HepG2 (cell line): Measurements from ENCODE around the gene PNLDC1. TPM values are rescaled to one million over a fixed set of nuclear protein-coding genes. Genes with fewer than 3 reads are reported as not detected.

Source experiments
- BCL6 ChIP-seq: IDR thresholded peaks from 2 replicates; pipeline ENCODE4 v1.6.1; 2016; ENCODE audit warnings: missing genetic modification reagents, missing compliant biosample characterization
- CBFB ChIP-seq: sonication (generic); formaldehyde crosslinking; IDR thresholded peaks from 2 replicates; pipeline ENCODE4 v1.4.0; 2020; ENCODE audit warnings: missing genetic modification reagents
- CEBPG ChIP-seq: IDR thresholded peaks from 2 replicates; pipeline ENCODE4 v1.6.1; 2016
- GATAD2A ChIP-seq: IDR thresholded peaks from 2 replicates; pipeline ENCODE4 v1.6.1; 2016
- HNF4A ChIP-seq: sonication (generic); formaldehyde crosslinking; IDR thresholded peaks from 2 replicates; pipeline ENCODE4 v1.4.0; 2020; ENCODE audit warnings: missing genetic modification reagents
- HOXA3 ChIP-seq: sonication (generic); formaldehyde crosslinking; IDR thresholded peaks from 2 replicates; pipeline ENCODE4 v1.5.0; 2020; ENCODE audit warnings: missing genetic modification reagents
- NCOA2 ChIP-seq: sonication (generic); formaldehyde crosslinking; IDR thresholded peaks from 2 replicates; pipeline ENCODE4 v1.8.0; 2022; ENCODE audit warnings: inconsistent platforms
- SNAPC2 ChIP-seq: sonication (generic); formaldehyde crosslinking; IDR thresholded peaks from 2 replicates; pipeline ENCODE4 v1.8.1; 2022; ENCODE audit warnings: mild to moderate bottlenecking, missing genetic modification reagents
- SOX6 ChIP-seq, 2 experiments: fragments of 450-650 bp in 1 of 2; sonication (generic) in 1 of 2; formaldehyde crosslinking in 1 of 2; IDR thresholded peaks; 2 replicates each; pipeline versions ENCODE4 v1.4.0 to v1.6.1; 2017 to 2020; ENCODE audit warnings: antibody characterized with exemption in 1 of 2, mild to moderate bottlenecking in 1 of 2, missing genetic modification reagents in 1 of 2
- TAF15 ChIP-seq: fragments of 200-400 bp; formaldehyde crosslinking; IDR thresholded peaks from one replicate; pipeline ENCODE4 v1.6.1; 2018; ENCODE audit warnings: mild to moderate bottlenecking, low read depth, low read length; ENCODE audit not compliant: poor library complexity, severe bottlenecking
- THAP11 ChIP-seq: IDR thresholded peaks from 2 replicates; pipeline ENCODE4 v1.6.1; 2016; ENCODE audit warnings: missing biosample characterization, missing genetic modification reagents
- XRCC5 ChIP-seq: fragments of 200-400 bp; formaldehyde crosslinking; optimal IDR thresholded peaks from 2 replicates; pipeline ENCODE3; 2017; ENCODE audit warnings: mild to moderate bottlenecking, low read length
- ZBTB3 ChIP-seq: sonication (generic); formaldehyde crosslinking; IDR thresholded peaks from 2 replicates; pipeline ENCODE4 v1.4.0; 2020; ENCODE audit warnings: low read depth, mild to moderate bottlenecking, moderate library complexity, missing genetic modification reagents, borderline replicate concordance
- ZFP1 ChIP-seq: IDR thresholded peaks from 2 replicates; pipeline ENCODE4 v1.6.1; 2016
- ZNF33B ChIP-seq: sonication (generic); formaldehyde crosslinking; IDR thresholded peaks from 2 replicates; pipeline ENCODE4 v1.5.1; 2020; ENCODE audit warnings: mild to moderate bottlenecking, missing genetic modification reagents
- ZNF629 ChIP-seq: sonication (generic); formaldehyde crosslinking; conservative IDR thresholded peaks from 2 replicates; pipeline ENCODE4 v1.5.0; 2020; ENCODE audit warnings: missing genetic modification reagents
- ZNF644 ChIP-seq: IDR thresholded peaks from 2 replicates; pipeline ENCODE4 v1.6.1; 2016; ENCODE audit warnings: low read depth
- ZNF674 ChIP-seq: sonication (generic); formaldehyde crosslinking; IDR thresholded peaks from 2 replicates; pipeline ENCODE4 v1.5.0; 2020; ENCODE audit warnings: low read depth, mild to moderate bottlenecking, missing genetic modification reagents
- ZNF709 ChIP-seq: sonication (generic); formaldehyde crosslinking; IDR thresholded peaks from 2 replicates; pipeline ENCODE4 v1.5.0; 2020; ENCODE audit warnings: mild to moderate bottlenecking, missing genetic modification reagents
- ZNF75D ChIP-seq: sonication (generic); formaldehyde crosslinking; IDR thresholded peaks from 2 replicates; pipeline ENCODE4 v1.8.1; 2023; ENCODE audit warnings: missing genetic modification reagents, mild to moderate bottlenecking, borderline replicate concordance
- polyA plus RNA-seq, 8 experiments: library from polyadenylated mRNA; depleted of rRNA in 3 of 8; stranded (reverse) in 7 of 8; unstranded in 1 of 8; fragments of >200 nt; fragmentation: Illumina TruSeq in 4 of 8; extraction: Trizol in 4 of 8; gene quantifications; 2 replicates each; pipeline versions ENCODE4 v1.2.1 to v1.2.3, GENCODE V29; 2011 to 2016; ENCODE audit warnings: low read depth in 4 of 8, missing spikeins in 1 of 8, mixed read lengths in 1 of 8; ENCODE audit not compliant: insufficient read depth in 1 of 8
- total RNA-seq, 5 experiments: library from RNA; depleted of rRNA; stranded (reverse); fragments of >200 nt; fragmentation: Illumina TruSeq; extraction: Trizol; gene quantifications; 2 replicates each; pipeline ENCODE4 v1.2.3, GENCODE V29; 2016; ENCODE audit warnings: low read depth in 1 of 5
- TF ChIP-seq, protein P1 (sequence below): IDR thresholded peaks from 2 replicates; pipeline ENCODE4 v1.4.0; 2020; ENCODE audit warnings: mild to moderate bottlenecking, missing genetic modification reagents
- TF ChIP-seq, protein P2 (sequence below): sonication (generic); formaldehyde crosslinking; conservative IDR thresholded peaks from 2 replicates; pipeline ENCODE4 v1.8.0; 2022; ENCODE audit warnings: mild to moderate bottlenecking, moderate library complexity, missing genetic modification reagents
- TF ChIP-seq, protein P3 (sequence below): IDR thresholded peaks from 2 replicates; pipeline ENCODE4 v1.6.1; 2016; ENCODE audit warnings: mild to moderate bottlenecking, missing biosample characterization, missing genetic modification reagents
- TF ChIP-seq, protein P4 (sequence below): sonication (generic); formaldehyde crosslinking; conservative IDR thresholded peaks from 2 replicates; pipeline ENCODE4 v1.4.0; 2020; ENCODE audit warnings: missing genetic modification reagents
- TF ChIP-seq, protein P5 (sequence below): sonication (generic); formaldehyde crosslinking; IDR thresholded peaks from 2 replicates; pipeline ENCODE4 v1.8.1; 2023; ENCODE audit warnings: mild to moderate bottlenecking, moderate library complexity, missing genetic modification reagents

The PNLDC1 gene
- total and polyA plus RNA-seq, 2 of the 13 experiments (the other 11 are each of a cell fraction or from before 2014, with no cell fraction given): not detected

DNA sequence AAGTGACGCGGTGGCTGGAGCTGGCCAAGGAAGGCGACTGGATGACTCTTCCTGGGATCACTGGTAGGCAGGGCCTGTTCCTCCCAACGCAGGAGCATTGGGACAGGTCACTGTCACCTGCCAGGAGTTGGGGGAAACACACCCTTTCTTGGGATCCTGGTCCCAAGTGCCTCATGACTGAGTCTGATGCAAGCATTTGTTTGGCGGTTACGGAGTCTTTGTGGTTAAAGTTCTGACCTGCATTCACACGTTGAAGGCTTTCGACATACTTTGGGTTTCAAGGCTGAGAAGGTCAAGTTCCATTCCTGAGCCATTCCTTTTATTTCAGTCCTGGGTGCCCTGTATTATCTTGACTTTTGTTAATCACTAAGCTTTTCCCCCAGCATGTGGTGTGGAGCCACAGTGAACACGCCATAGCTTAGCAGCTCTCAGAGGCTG lies 6.0 kb downstream of the PNLDC1 start (continued):
- TF ChIP-seq, protein P1, sequence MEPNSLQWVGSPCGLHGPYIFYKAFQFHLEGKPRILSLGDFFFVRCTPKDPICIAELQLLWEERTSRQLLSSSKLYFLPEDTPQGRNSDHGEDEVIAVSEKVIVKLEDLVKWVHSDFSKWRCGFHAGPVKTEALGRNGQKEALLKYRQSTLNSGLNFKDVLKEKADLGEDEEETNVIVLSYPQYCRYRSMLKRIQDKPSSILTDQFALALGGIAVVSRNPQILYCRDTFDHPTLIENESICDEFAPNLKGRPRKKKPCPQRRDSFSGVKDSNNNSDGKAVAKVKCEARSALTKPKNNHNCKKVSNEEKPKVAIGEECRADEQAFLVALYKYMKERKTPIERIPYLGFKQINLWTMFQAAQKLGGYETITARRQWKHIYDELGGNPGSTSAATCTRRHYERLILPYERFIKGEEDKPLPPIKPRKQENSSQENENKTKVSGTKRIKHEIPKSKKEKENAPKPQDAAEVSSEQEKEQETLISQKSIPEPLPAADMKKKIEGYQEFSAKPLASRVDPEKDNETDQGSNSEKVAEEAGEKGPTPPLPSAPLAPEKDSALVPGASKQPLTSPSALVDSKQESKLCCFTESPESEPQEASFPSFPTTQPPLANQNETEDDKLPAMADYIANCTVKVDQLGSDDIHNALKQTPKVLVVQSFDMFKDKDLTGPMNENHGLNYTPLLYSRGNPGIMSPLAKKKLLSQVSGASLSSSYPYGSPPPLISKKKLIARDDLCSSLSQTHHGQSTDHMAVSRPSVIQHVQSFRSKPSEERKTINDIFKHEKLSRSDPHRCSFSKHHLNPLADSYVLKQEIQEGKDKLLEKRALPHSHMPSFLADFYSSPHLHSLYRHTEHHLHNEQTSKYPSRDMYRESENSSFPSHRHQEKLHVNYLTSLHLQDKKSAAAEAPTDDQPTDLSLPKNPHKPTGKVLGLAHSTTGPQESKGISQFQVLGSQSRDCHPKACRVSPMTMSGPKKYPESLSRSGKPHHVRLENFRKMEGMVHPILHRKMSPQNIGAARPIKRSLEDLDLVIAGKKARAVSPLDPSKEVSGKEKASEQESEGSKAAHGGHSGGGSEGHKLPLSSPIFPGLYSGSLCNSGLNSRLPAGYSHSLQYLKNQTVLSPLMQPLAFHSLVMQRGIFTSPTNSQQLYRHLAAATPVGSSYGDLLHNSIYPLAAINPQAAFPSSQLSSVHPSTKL (CRISPR knock-in tag): peak; percentile 37; the same call in 1 of the 2 replicates
- TF ChIP-seq XRCC5: peak; percentile 49
- TF ChIP-seq GATAD2A (CRISPR knock-in tag): no peak
- TF ChIP-seq ZBTB3 (CRISPR knock-in tag): no peak
- TF ChIP-seq, protein P2, sequence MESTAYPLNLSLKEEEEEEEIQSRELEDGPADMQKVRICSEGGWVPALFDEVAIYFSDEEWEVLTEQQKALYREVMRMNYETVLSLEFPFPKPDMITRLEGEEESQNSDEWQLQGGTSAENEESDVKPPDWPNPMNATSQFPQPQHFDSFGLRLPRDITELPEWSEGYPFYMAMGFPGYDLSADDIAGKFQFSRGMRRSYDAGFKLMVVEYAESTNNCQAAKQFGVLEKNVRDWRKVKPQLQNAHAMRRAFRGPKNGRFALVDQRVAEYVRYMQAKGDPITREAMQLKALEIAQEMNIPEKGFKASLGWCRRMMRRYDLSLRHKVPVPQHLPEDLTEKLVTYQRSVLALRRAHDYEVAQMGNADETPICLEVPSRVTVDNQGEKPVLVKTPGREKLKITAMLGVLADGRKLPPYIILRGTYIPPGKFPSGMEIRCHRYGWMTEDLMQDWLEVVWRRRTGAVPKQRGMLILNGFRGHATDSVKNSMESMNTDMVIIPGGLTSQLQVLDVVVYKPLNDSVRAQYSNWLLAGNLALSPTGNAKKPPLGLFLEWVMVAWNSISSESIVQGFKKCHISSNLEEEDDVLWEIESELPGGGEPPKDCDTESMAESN (CRISPR knock-in tag): 0 out of 2 replicates have a peak, but pooled peaks have one; percentile 45
- TF ChIP-seq ZNF709 (CRISPR knock-in tag): no peak
- TF ChIP-seq SOX6 (IDR thresholded peaks at IDR 0.05): no peak
- peak; percentile 67; the same call in 1 of the 2 replicates for TF ChIP-seq SOX6 (CRISPR knock-in tag; IDR thresholded peaks at IDR 0.05)
- TF ChIP-seq SNAPC2 (CRISPR knock-in tag): no peak
- TF ChIP-seq HOXA3 (CRISPR knock-in tag): peak; percentile 51; the same call in 1 of the 2 replicates
- peak; percentile 35; the same call in 1 of the 2 replicates for TF ChIP-seq THAP11 (CRISPR knock-in tag)
- no peak for TF ChIP-seq ZNF75D (CRISPR knock-in tag)
- TF ChIP-seq, protein P3, sequence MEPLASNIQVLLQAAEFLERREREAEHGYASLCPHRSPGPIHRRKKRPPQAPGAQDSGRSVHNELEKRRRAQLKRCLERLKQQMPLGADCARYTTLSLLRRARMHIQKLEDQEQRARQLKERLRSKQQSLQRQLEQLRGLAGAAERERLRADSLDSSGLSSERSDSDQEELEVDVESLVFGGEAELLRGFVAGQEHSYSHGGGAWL (CRISPR knock-in tag): no peak
- TF ChIP-seq ZNF33B: no peak
- TF ChIP-seq, protein P4, sequence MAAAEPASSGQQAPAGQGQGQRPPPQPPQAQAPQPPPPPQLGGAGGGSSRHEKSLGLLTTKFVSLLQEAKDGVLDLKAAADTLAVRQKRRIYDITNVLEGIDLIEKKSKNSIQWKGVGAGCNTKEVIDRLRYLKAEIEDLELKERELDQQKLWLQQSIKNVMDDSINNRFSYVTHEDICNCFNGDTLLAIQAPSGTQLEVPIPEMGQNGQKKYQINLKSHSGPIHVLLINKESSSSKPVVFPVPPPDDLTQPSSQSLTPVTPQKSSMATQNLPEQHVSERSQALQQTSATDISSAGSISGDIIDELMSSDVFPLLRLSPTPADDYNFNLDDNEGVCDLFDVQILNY (CRISPR knock-in tag): no peak
- peak; percentile 26; the same call in 1 of the 2 replicates for TF ChIP-seq NCOA2 (CRISPR knock-in tag)
- TF ChIP-seq ZNF644 (CRISPR knock-in tag): peak; percentile 57
- no peak for TF ChIP-seq TAF15
- no peak for TF ChIP-seq ZNF674 (CRISPR knock-in tag)
- TF ChIP-seq ZNF629 (CRISPR knock-in tag): 0 out of 2 replicates have a peak, but pooled peaks have one; percentile 29
- TF ChIP-seq CBFB: peak; percentile 91
- TF ChIP-seq, protein P5, sequence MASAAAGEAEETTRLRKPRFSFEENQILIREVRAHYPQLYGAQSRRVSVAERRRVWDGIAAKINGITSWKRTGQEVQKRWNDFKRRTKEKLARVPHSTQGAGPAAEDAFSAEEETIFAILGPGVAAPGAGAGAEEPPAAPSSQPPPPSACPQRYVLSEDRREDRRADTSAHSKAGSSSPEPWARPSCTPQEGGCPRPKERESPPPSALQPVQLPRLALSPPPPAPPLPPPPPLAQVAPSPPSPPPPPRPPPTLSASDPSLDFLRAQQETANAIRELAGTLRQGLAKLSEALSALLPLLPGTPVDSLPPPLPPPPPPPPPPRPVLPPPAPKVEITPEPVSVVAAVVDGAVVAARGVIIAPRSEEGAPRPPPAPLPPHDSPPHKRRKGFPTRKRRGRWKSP (CRISPR knock-in tag): peak; percentile 32; the same call in 1 of the 2 replicates
- TF ChIP-seq CEBPG (CRISPR knock-in tag): peak; percentile 75
- TF ChIP-seq ZFP1 (CRISPR knock-in tag): no peak
- peak; percentile 74 for TF ChIP-seq HNF4A (CRISPR knock-in tag)
- TF ChIP-seq BCL6 (CRISPR knock-in tag): 0 out of 2 replicates have a peak, but pooled peaks have one; percentile 32
